ENCODE measurements around the gene SYNRG.
A peak's percentile ranks its signal among the peaks of the same experiment; 100 is the strongest.
"Not testable (repeated sequence)": the region's sequence is repeated elsewhere in the genome, so short reads cannot be mapped to it uniquely, and the experiment has no call there.

The SYNRG gene

GRCh38 chr17:37609170-37610040 lies at the start of gene SYNRG:
Gene SYNRG, minus strand, starts transcription at chr17:37609418. Its CDS starts 63 bp downstream, at chr17:37609355.
- peak; percentile 89 to 96 for DNase-seq (ENCODE audit: extremely low read depth in 1 of 2, low read depth in 1 of 2)

- no peak for DNase-seq (ENCODE audit: extremely low read depth in 1 of 2, low read depth in 1 of 2)
These were observed 48.0 kb upstream of the SYNRG start for GRCh38 chr17:37657202-37657601.

GRCh38 chr17:37651849-37652248 lies 42.6 kb upstream of the SYNRG start:
- no peak for DNase-seq (ENCODE audit: extremely low read depth in 1 of 2, low read depth in 1 of 2)

GRCh38 chr17:37650419-37651003 lies 41.3 kb upstream of the SYNRG start:
- DNase-seq (ENCODE audit: extremely low read depth in 1 of 2, low read depth in 1 of 2), result no peak

GRCh38 chr17:37648555-37648954 lies 39.3 kb upstream of the SYNRG start:
- no peak for DNase-seq (ENCODE audit: extremely low read depth in 1 of 2, low read depth in 1 of 2)

- no peak for DNase-seq (ENCODE audit: extremely low read depth in 1 of 2, low read depth in 1 of 2)
These were observed 38.6 kb upstream of the SYNRG start for GRCh38 chr17:37647856-37648255.

GRCh38 chr17:37643869-37644268 lies 34.7 kb upstream of the SYNRG start:
- DNase-seq (ENCODE audit: extremely low read depth in 1 of 2, low read depth in 1 of 2), result no peak

- DNase-seq (ENCODE audit: extremely low read depth in 1 of 2, low read depth in 1 of 2), result peak; percentile 69 to 78
These were observed 34.0 kb upstream of the SYNRG start, which contains the start of gene DDX52 for GRCh38 chr17:37643118-37643766. Gene DDX52, minus strand, starts transcription at chr17:37643446. Its CDS starts 26 bp downstream, at chr17:37643420.

- no peak for DNase-seq (ENCODE audit: extremely low read depth in 1 of 2, low read depth in 1 of 2)
These were observed 33.5 kb upstream of the SYNRG start for GRCh38 chr17:37642681-37643080.

GRCh38 chr17:37640015-37640414 lies 30.8 kb upstream of the SYNRG start:
- no peak for DNase-seq (ENCODE audit: extremely low read depth in 1 of 2, low read depth in 1 of 2)

GRCh38 chr17:37637956-37638355 lies 28.7 kb upstream of the SYNRG start:
- no peak for DNase-seq (ENCODE audit: extremely low read depth in 1 of 2, low read depth in 1 of 2)

- DNase-seq (ENCODE audit: extremely low read depth in 1 of 2, low read depth in 1 of 2), result not testable (repeated sequence)
These were observed 7.2 kb upstream of the SYNRG start for GRCh38 chr17:37616430-37616829.

- DNase-seq (ENCODE audit: extremely low read depth in 1 of 2, low read depth in 1 of 2), result no peak
These were observed 5.6 kb upstream of the SYNRG start for GRCh38 chr17:37614823-37615222.

- no peak for DNase-seq (ENCODE audit: extremely low read depth in 1 of 2, low read depth in 1 of 2)
These were observed 5.2 kb upstream of the SYNRG start for GRCh38 chr17:37614391-37614790.

- no peak for DNase-seq (ENCODE audit: extremely low read depth in 1 of 2, low read depth in 1 of 2)
These were observed 1.8 kb upstream of the SYNRG start for GRCh38 chr17:37610971-37611370.

- DNase-seq (ENCODE audit: extremely low read depth in 1 of 2, low read depth in 1 of 2), result not testable (repeated sequence)
These were observed 813 bp upstream of the SYNRG start for GRCh38 chr17:37610041-37610420.

GRCh38 chr17:37608351-37609169 lies 658 bp downstream of the SYNRG start:
- no peak for DNase-seq (ENCODE audit: extremely low read depth in 1 of 2, low read depth in 1 of 2)

- DNase-seq (ENCODE audit: extremely low read depth in 1 of 2, low read depth in 1 of 2), result no peak
These were observed 1.4 kb downstream of the SYNRG start for GRCh38 chr17:37607637-37608331.

- peak in 1 of 2 donors; percentile 28 for DNase-seq (ENCODE audit: extremely low read depth in 1 of 2, low read depth in 1 of 2)
These were observed 3.3 kb downstream of the SYNRG start for GRCh38 chr17:37605813-37606505.

GRCh38 chr17:37605081-37605480 lies 4.1 kb downstream of the SYNRG start:
- DNase-seq (ENCODE audit: extremely low read depth in 1 of 2, low read depth in 1 of 2), result no peak
